Gastroesophageal sphincter (tissue), 3 donors: ENCODE results near the gene PCBD1.

Source experiments
- CTCF ChIP-seq, 4 experiments: fragments of 200-600 bp in 2 of 4; fragments of 450-650 bp in 2 of 4; sonication (generic) in 1 of 4; IDR thresholded peaks; one replicate each; pipeline ENCODE4 v1.5.1; 2017 to 2019; ENCODE audit warnings: antibody characterized with exemption in 4 of 4, mild to moderate bottlenecking in 2 of 4, moderate library complexity in 2 of 4
- POLR2A ChIP-seq, 2 donors: fragments of 450-650 bp; IDR thresholded peaks; one replicate each; pipeline ENCODE4 v1.6.1; 2017; ENCODE audit warnings: antibody characterized with exemption in 2 of 2, mild to moderate bottlenecking in 2 of 2, moderate library complexity in 1 of 2

GRCh38 chr10:70906031-70906783 is 17.8 kb upstream of the PCBD1 start:
- TF ChIP-seq CTCF (IDR thresholded peaks at IDR 0.05), result no peak
- TF ChIP-seq POLR2A (IDR thresholded peaks at IDR 0.05), result no peak
